ENCODE results near the gene PCMT1.

- TF ChIP-seq, protein P1, sequence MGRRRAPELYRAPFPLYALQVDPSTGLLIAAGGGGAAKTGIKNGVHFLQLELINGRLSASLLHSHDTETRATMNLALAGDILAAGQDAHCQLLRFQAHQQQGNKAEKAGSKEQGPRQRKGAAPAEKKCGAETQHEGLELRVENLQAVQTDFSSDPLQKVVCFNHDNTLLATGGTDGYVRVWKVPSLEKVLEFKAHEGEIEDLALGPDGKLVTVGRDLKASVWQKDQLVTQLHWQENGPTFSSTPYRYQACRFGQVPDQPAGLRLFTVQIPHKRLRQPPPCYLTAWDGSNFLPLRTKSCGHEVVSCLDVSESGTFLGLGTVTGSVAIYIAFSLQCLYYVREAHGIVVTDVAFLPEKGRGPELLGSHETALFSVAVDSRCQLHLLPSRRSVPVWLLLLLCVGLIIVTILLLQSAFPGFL (CRISPR knock-in tag; IDR thresholded peaks at IDR 0.05; ENCODE audit: borderline replicate concordance): no peak
- TF ChIP-seq CTCF (IDR thresholded peaks at IDR 0.05): peak; percentile 85
- TF ChIP-seq SP1 (CRISPR knock-in tag; conservative IDR thresholded peaks at IDR 0.05): no peak
- no peak for TF ChIP-seq MLX (CRISPR knock-in tag; IDR thresholded peaks at IDR 0.05)
- TF ChIP-seq, protein P2, sequence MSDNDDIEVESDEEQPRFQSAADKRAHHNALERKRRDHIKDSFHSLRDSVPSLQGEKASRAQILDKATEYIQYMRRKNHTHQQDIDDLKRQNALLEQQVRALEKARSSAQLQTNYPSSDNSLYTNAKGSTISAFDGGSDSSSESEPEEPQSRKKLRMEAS (CRISPR knock-in tag; IDR thresholded peaks at IDR 0.05): no peak
- TF ChIP-seq IRF2 (CRISPR knock-in tag; IDR thresholded peaks at IDR 0.05; ENCODE audit: borderline replicate concordance, low read depth): no peak
- no peak for TF ChIP-seq FOXK1 (CRISPR knock-in tag; IDR thresholded peaks at IDR 0.05)
Observed at GRCh38 chr6:149834513-149835481, 85.3 kb downstream of the PCMT1 start.

Measured in WTC11 (cell line).